OCI-LY3 (cell line): ENCODE data around the gene RFNG.
"Not testable (repeated sequence)": the region's sequence is repeated elsewhere in the genome, so short reads cannot be mapped to it uniquely, and the experiment has no call there.

Experiments
- H2AFZ ChIP-seq: fragments of 200-600, 300-600 bp; shearing (Covaris generic); 2 replicates; pipeline ENCODE4 v1.6.0; 2014; ENCODE audit warnings: antibody characterized with exemption, low read depth, low read length
- H3K27ac ChIP-seq: fragments of 200-600, 300-600 bp; sonication (generic); 2 replicates; pipeline ENCODE4 v1.5.1; 2014; ENCODE audit warnings: mild to moderate bottlenecking, low read length, moderate library complexity, mixed read lengths
- H3K27me3 ChIP-seq: fragments of 200-600, 300-600 bp; sonication (generic); 2 replicates; pipeline ENCODE4 v1.6.1; 2014; ENCODE audit warnings: low read depth, low read length, mixed read lengths
- H3K36me3 ChIP-seq: fragments of 200-600, 300-600 bp; sonication (generic); replicated peaks from 2 replicates; pipeline ENCODE3; 2014; ENCODE audit warnings: low read depth, low read length, mixed read lengths
- H3K4me1 ChIP-seq: fragments of 300-600, 200-600 bp; sonication (generic); 2 replicates; pipeline ENCODE4 v1.6.1; 2014; ENCODE audit warnings: low read length, mixed read lengths
- H3K4me2 ChIP-seq: fragments of 200-600, 300-600 bp; sonication (generic); 2 replicates; pipeline ENCODE4 v1.6.1; 2014; ENCODE audit warnings: low read length, mixed read lengths
- H3K4me3 ChIP-seq: fragments of 300-600, 200-600 bp; sonication (generic); 2 replicates; pipeline ENCODE4 v1.5.1; 2014; ENCODE audit warnings: antibody characterized with exemption, mild to moderate bottlenecking, low read length, moderate library complexity
- H3K79me2 ChIP-seq: fragments of 300-600, 200-600 bp; shearing (Covaris generic); 2 replicates; pipeline ENCODE4 v1.6.1; 2014; ENCODE audit warnings: mild to moderate bottlenecking, low read length, mixed read lengths
- H3K9ac ChIP-seq: fragments of 300-600, 200-600 bp; shearing (Covaris generic); 2 replicates; pipeline ENCODE4 v1.6.0; 2014; ENCODE audit warnings: mild to moderate bottlenecking, low read length, moderate library complexity
- H3K9me3 ChIP-seq: fragments of 200-600, 300-600 bp; shearing (Covaris generic); 2 replicates; pipeline ENCODE4 v1.6.1; 2014; ENCODE audit warnings: low read length, mixed read lengths; ENCODE audit not compliant: insufficient read depth
- H4K20me1 ChIP-seq: fragments of 200-600, 300-600 bp; sonication (generic); 2 replicates; pipeline ENCODE4 v1.6.1; 2016; ENCODE audit warnings: low read length, mixed read lengths; ENCODE audit not compliant: insufficient read depth
- CTCF ChIP-seq: fragments of 200-600, 300-600 bp; sonication (generic); IDR thresholded peaks from 2 replicates; pipeline ENCODE4 v1.5.1; 2014; ENCODE audit warnings: antibody characterized with exemption, low read length, low read depth
- EZH2phosphoT487 ChIP-seq: fragments of 200-600 bp; shearing (Covaris generic); IDR thresholded peaks from 2 replicates; pipeline ENCODE4 v1.6.1; 2018; ENCODE audit warnings: antibody characterized with exemption, mixed run types, low read depth

RFNG gene

GRCh38 chr17:82043507-82043906 lies 8.1 kb downstream of the RFNG start:
- Histone ChIP-seq H3K79me2 (no peaks in the 10 kb centered on the region), H3K4me1 (peaks cover 8% of the 10 kb centered on the region; the same call in 1 of the 2 replicates), H3K36me3 (no peaks in the 10 kb centered on the region), H4K20me1 (no peaks in the 10 kb centered on the region), H3K4me3 (no peak overlapping the region), H3K9ac (no peak overlapping the region), H3K27ac (no peak overlapping the region), H3K9me3 (no peaks in the 10 kb centered on the region), H3K27me3 (no peaks in the 10 kb centered on the region), H3K4me2 (no peak overlapping the region), H2AFZ (no peak overlapping the region)
- TF ChIP-seq EZH2phosphoT487 (no peak), CTCF (no peak)

DNA sequence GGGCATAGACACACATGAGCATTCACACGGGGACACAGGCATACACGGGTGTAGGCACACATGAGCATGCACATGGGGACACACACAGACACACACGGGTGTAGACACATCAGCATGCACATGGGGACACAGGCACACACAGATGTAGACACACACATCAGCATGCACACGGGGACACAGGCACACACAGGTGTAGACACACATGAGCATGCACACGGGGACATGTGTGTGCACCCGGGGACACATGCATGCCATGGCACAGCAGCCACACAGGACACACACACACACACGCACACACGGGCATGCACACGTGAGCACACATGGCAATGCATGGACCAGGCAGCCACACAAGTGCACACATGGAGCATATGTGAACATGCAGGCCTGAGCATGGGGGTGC lies 9.0 kb downstream of the RFNG start:
- TF ChIP-seq CTCF (no peak), EZH2phosphoT487 (no peak)
- Histone ChIP-seq H3K36me3 (no peaks in the 10 kb centered on the region), H3K79me2 (no peaks in the 10 kb centered on the region), H3K27ac (no peak overlapping the region), H3K27me3 (no peaks in the 10 kb centered on the region), H2AFZ (no peak overlapping the region), H3K9ac (no peak overlapping the region), H3K4me2 (no peak overlapping the region), H3K9me3 (no peaks in the 10 kb centered on the region), H3K4me3 (no peak overlapping the region), H3K4me1 (peaks cover 12% of the 10 kb centered on the region; the same call in 1 of the 2 replicates), H4K20me1 (no peaks in the 10 kb centered on the region)

GRCh38 chr17:82041144-82041814 lies 10.3 kb downstream of the RFNG start:
- Histone ChIP-seq H4K20me1 (peaks cover 5% of the 10 kb centered on the region; the same call in 1 of the 2 replicates), H3K4me1 (peaks cover 17% of the 10 kb centered on the region), H3K36me3 (peaks cover 2% of the 10 kb centered on the region), H2AFZ (no peak overlapping the region), H3K9me3 (no peaks in the 10 kb centered on the region), H3K79me2 (peaks cover 7% of the 10 kb centered on the region), H3K27ac (no peak overlapping the region), H3K4me3 (no peak overlapping the region), H3K4me2 (no peak overlapping the region), H3K27me3 (no peaks in the 10 kb centered on the region), H3K9ac (no peak overlapping the region)
- no peak for TF ChIP-seq EZH2phosphoT487
- no peak for TF ChIP-seq CTCF

DNA sequence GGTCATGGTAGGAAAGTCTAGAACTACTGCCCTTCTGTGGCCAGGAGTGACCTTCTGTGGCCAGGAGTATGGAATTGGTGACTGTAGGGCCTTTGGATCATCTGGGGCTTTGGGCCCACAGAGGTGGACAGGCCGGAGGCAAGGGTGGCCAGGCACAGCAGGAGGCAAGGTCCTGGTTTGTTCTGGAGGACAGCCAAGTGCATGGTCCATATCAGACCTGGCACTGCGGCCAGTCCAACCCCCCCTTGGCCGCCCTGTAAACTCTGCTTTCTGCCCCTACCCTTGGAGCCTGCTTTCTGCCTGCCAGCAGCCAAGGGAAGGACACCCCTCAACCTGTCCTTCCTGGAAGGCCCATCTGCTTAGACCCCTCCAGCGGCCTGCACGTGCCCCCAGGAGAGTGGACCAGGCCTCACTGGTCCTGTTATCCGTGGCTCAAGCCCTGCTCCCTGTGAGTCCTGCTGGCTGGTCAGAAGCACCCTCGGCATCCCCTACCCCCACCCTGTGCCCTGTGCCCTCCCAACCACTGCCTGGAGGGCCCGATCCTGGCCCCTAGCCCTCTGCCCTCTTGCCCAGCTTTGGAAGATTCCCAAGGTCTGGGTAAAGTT lies 11.8 kb downstream of the RFNG start:
- Histone ChIP-seq H3K4me1 (peaks cover 19% of the 10 kb centered on the region), H3K36me3 (peaks cover 7% of the 10 kb centered on the region), H3K79me2 (peaks cover 7% of the 10 kb centered on the region), H3K9ac (no peak overlapping the region), H3K27ac (no peak overlapping the region), H3K9me3 (no peaks in the 10 kb centered on the region), H3K27me3 (no peaks in the 10 kb centered on the region), H4K20me1 (peaks cover 5% of the 10 kb centered on the region; the same call in 1 of the 2 replicates), H3K4me3 (no peak overlapping the region), H2AFZ (no peak overlapping the region), H3K4me2 (no peak overlapping the region)
- TF ChIP-seq EZH2phosphoT487 (no peak), CTCF (no peak)

GRCh38 chr17:82038796-82039409 lies 12.7 kb downstream of the RFNG start:
- H3K4me3 ChIP-seq, H3K9me3 ChIP-seq, H3K36me3 ChIP-seq, H4K20me1 ChIP-seq, H3K27ac ChIP-seq, H2AFZ ChIP-seq, H3K4me2 ChIP-seq, H3K27me3 ChIP-seq, H3K79me2 ChIP-seq, H3K9ac ChIP-seq: not testable (repeated sequence)
- peaks cover 19% of the 10 kb centered on the region for H3K4me1 ChIP-seq
